Cardiac fibroblast (primary cell): ENCODE results near the gene OR13C3.

Experiments
- DNase-seq, 2 donors: peaks; one replicate each; pipeline versions ENCODE4 v3.0.0 to v3.0.0-alpha.2; 2010; ENCODE audit warnings: low read depth in 2 of 2
- H3K4me3 ChIP-seq, 2 donors: replicated peaks in 1 of 2; 1 replicate in 1 of 2; 2 replicates in 1 of 2; pipeline ENCODE4 v1.5.1; 2011; ENCODE audit warnings: low read depth in 2 of 2, low read length in 2 of 2, mild to moderate bottlenecking in 2 of 2, moderate library complexity in 1 of 2
- CTCF ChIP-seq: IDR thresholded peaks from one replicate; pipeline ENCODE4 v1.5.1; 2011; ENCODE audit warnings: low read depth, mild to moderate bottlenecking, low read length, inconsistent platforms

OR13C3 gene

GRCh38 chr9:104514901-104515300, 21.8 kb downstream of the OR13C3 start:
- H3K4me3 ChIP-seq: no peak overlapping the region
- no peak for DNase-seq
- TF ChIP-seq CTCF: no peak

GRCh38 chr9:104506565-104506964, 30.1 kb downstream of the OR13C3 start:
- no peak overlapping the region for H3K4me3 ChIP-seq
- DNase-seq: no peak
- TF ChIP-seq CTCF: no peak

GRCh38 chr9:104503963-104504362, 32.7 kb downstream of the OR13C3 start, which contains the start of gene OR13F1:
OR13F1 (plus strand) TSS chr9:104504263; CDS start chr9:104504263, 0 bp downstream.
- H3K4me3 ChIP-seq: no peak within 1 kb of the TSS
- no peak for DNase-seq
- no peak for TF ChIP-seq CTCF

- no peak for TF ChIP-seq CTCF
- DNase-seq: no peak
Observed at GRCh38 chr9:104503440-104503839, 33.2 kb downstream of the OR13C3 start.

GRCh38 chr9:104494808-104495207, 41.8 kb downstream of the OR13C3 start:
- TF ChIP-seq CTCF: no peak
- H3K4me3 ChIP-seq: no peak overlapping the region
- peak in 1 of 2 donors; percentile 15 for DNase-seq

More at GRCh38 chr9:104503440-104503839, 33.2 kb downstream of the OR13C3 start:
- no peak overlapping the region for H3K4me3 ChIP-seq
